HG03469 (cell line): ENCODE measurements around the gene CBFA2T3.

Experiments used
- ATAC-seq: cut with Tn5 transposase; IDR thresholded peaks from one replicate; pipeline ENCODE4 v1.9.1; 2021; ENCODE audit warnings: mild to moderate bottlenecking, moderate library complexity, moderate number of reproducible peaks; ENCODE audit not compliant: unreplicated experiment

The CBFA2T3 gene

DNA sequence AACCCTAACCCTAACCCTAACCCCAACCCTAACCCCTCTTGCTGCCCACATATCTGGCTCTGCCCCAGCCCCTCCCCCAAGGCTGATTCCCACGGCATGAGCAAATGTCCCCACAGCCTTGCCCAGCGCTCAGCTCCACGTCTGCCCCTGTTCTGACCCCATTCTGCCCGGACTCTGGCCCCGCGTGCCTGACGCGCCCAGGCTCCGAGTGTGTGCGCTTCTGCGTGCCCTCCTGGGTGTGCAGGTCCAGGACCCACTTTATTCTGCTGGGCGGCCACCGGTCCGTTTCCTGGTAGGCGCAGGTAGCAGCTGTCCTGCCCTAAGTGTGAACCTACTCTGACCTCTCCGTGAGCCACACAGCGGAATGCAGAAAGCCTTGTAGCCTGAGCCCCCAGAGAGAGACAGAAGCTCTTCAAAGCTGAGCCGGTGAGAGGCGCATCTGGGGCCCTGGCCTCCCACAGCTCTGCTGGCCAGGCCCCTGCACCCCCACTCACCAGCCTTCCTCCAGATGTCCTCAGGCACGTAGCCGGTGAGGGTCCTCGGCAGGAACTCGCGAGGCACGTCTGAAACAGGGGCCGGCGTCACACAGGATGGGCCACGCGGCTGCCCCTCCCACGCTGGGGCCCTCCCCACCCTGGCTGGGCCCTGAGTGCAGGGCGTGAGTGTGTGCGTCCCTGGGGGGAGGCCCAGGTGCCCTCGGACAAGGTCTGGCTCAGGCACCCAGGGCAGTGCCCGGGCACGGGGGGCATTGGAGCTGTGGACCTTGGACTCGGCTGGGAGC, 96.6 kb downstream of the CBFA2T3 start:
- ATAC-seq: no peak

DNA sequence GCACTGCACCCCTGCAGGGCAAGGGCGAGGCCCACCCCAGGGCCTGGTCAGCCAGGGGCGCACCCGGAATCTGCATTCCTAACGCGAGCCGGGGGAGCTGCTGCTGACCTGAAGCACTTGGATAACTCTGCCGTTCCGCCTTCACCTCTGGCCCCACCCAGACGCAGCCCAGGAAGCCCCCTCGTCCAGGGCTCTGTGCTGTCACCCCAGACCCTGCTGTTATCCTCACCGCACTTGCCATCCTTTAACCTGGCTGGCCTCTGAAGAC, 97.3 kb downstream of the CBFA2T3 start:
- no peak for ATAC-seq

DNA sequence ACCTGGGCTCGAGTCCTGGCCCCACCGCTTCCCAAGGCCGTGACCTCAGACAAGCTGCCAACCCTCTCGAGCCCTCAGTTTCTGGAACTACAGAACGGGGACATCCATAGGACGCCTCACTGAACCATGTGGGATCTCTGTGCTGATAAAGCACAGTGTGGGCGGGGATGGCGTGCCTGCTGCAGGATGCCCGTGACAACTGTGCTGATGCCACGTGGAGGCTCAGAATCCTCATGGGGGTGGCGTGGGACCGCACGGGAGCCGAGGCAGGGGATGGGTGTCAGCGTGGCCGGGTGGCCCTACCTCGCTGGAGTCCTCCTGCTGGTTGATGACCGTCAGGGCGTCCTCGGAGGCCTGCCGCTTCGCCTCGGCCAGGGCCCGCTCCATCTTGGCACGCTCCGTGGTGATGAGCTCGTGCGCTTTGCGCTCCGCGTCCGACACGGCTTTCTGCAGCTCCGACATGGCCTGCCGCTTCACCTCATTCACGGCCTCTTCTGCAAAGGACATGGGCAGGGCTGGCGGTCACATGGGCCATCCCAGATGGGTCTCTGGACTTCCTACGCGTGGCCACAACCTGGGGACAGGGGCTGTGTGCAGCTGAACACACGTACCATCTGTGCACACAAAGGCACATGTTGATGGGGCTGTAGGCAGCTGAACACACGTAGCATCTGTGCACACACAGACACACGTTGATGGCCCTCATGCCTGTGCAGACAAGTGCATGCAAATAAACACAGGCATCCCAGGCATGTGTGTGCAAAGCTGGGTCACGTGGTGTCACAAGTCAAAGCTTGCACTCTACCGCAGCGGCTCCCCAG, 97.8 kb downstream of the CBFA2T3 start:
- no peak for ATAC-seq

DNA sequence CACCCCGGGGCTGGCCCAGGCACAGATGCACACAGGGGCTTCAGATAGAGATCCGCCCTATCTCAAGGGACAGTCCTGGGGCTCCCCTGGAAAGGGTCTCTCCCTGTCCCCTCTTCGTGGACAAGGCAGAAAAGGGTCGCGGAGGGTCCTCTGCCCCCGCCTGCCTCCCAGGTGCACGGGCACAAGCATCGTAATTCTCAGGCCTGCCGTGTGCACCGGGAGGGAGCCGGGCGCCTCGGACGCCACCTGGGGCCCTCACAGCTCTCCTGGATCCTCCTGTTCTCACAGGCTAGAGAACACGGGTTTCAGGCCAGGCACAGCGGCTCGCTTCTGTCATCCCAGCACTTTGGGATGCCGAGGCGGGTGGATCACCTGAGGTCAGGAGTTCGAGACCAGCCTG, 98.7 kb downstream of the CBFA2T3 start:
- ATAC-seq: no peak

DNA sequence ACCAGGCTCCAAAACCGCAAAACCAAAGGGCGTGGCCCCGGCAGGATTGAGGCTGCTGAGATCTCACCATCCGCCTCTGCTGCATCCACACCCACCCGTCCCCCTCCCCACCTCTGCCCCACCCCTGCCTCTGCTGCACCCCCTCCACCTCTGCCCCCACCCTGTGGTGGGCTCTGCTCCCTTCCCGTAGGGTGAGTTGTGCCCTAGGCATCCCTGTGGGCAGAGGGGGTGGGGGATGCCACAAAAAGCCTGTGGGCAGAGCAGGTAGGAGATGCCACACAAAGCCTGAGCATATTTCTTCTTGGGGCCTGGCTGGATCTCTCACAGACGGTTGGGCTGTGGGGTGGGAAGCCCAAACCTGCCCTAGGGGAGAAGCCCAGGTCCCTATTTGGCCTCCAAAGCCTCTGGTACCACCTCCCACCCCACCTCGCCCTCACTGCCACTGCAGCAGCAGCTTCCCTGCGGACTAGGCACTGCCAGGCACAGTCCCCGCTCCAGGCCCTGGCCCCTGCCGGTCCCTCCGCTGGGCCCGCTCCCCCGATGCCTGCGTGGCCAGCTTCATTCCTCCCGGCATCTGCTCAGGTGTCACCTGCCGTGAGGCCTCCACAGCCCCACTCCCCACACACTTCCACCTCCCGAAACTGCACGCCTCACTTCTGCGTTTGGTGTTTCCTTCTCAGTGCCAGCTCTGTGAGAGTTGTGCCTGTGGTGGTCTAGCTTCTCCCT, 99.3 kb downstream of the CBFA2T3 start:
- ATAC-seq: no peak

DNA sequence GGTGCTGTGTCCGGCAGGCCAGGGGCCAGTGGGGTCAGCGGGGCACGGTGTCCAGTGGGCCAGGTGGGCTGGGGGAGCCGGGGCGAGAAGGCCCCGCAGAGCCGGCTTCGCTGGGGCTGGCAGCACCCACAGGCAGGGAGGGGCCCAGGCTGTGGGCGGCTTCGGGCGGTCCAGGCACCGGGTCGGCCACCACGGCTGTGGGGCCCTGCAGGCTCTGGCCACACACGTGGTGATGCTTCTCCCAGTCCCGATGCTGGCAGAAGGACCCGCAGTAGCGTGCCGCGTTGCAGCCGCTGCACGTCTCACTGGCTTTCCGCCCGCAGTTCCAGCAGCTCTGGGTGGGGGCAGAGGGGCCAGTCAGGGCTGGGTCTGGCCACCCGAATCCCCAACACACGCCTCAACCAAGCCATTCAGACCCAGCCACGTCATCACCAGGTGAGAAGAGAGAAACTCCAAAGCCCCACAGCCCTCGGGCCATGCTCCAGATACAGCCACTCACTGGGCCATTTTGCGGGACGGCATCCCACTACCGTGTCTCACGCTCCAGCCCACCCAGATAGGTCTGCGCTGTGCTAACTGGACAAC, 100.0 kb downstream of the CBFA2T3 start:
- no peak for ATAC-seq

DNA sequence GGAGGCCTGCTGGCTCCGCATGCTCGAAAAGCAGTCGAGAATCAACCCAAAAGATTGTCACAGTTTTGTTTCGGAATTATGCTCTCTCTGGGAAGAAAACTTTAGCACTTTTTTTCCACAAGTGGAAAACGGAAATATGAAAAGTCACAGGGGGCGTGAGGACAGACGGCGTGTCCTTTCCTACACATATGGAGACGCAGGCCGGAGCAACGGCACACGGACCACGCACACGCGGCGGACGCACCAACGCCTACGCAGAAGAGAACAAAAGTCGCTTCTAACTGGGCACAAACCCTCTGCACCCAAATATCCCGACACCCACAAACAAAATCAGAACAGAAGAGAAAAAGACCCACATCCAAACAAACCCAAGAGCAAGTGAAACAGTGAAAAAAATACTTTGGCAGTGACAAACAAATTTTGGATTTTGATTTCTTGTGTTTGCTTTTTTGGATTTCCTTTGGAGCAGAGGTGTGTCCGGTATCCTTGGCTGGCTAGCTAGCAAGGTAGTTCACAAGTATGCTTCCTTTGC, 101.2 kb downstream of the CBFA2T3 start:
- no peak for ATAC-seq

DNA sequence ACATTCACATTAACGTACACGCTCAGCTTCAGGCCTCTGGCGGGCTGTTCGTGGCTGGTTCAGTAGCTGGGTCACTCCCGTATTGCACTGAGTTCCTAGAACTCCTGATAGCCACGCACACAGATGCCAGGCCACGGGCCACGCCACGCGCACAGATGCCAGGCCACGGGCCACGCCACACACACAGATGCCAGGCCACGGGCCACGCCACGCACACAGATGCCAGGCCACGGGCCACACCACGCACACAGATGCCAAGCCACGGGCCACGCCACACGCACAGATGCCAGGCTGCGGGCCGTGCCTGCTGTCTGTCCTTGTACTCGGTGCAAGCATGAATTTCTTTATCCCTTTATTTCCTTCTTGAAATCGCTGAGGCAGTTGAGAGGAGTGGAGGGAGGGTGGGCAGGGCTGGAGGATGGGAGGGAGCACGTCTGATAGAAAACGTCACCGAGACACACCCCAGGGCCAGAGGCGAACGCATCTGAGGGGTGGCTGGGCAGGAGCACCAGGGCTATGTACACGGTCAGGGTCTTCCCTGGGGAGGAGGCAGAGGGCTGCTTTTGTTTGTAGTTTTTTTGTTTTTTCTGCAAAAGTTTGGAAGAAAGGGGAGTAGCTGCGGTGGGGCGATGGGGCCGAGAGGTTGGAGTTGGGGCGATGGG, 101.9 kb downstream of the CBFA2T3 start:
- ATAC-seq: no peak

DNA sequence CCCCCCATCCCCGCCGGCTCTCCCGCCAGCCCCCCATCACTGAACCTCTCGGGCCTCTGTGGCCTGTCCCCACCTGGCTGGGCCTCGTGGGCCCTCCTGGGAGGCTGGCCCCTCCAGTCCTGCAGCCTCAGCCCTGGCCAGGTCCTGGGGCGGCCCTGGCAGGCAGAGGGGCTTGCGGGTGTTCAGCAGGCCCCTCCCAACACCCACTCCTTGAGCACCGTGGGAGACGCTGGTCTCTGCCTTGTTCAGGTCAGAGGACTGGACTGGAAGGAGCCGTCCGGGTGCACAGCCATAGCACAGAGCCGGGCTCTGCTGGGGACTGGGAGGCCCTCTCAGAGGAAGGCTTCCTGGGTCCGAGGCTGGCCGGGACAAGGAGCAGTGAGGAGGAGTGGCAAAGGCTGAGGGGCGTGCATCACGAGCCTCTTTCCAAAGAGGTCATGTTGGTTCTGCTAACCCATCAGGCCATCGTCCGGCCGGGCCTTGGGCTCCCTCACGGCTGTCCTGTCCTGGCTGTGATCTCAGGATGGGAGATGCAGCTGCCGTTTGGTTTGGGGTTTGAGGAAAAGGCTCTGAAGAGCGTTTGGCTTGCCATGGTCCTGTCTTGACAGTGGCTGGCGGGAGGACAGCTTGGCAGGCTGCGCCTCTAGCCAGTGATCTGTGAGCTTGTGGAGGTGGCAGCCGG, 104.2 kb downstream of the CBFA2T3 start:
- ATAC-seq: no peak

DNA sequence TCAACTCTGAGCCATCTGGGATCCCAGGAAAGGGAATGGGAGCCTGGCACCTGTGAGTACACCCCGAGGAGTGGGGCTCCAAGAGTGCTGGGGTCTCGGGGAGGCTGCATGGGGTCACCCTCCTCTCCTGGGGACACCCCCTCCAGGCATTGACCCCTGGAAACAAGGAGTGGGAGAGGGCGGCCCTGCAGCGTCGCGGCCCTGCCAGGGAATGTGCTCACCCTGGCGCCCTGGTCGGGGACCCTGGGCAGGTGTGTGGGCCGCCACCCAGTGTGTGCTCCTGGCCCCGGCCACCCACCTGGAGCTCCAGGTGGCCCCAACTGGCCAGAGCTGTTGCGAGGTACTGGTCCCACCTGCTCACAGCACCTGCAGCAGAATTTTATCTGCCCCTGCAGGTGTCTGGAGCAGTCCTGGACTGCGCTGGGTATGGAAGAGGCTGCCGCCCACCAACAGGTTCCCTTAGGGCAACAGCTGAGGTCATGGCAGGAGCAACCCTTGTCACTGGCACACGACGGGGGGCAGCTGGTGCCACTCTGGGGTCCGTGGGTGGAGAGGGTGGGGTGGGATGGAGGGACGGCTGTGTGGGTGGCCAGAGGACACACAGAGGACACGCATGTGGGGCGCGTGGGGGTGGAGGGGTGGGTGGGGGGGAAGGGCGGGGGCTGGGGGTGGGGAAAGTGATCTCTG, 105.1 kb downstream of the CBFA2T3 start:
- no peak for ATAC-seq

DNA sequence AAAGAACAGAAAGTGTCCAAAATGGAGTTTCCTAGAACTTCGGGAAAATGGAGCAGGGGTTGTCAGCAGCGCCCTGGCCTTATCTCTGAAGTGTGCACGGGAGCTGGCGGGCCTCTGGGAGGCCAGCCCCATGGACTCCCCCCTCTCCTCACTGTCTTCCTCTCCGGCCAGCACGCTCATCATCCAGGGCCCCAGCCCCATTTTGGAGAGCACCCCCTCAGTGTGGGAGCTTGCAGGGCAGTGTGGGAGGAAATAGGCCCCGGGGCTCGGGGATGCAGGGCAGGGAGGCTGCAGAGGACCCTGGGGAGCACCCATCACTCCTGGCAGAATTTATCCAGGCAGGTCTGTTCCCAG, 105.7 kb downstream of the CBFA2T3 start:
- ATAC-seq: no peak

DNA sequence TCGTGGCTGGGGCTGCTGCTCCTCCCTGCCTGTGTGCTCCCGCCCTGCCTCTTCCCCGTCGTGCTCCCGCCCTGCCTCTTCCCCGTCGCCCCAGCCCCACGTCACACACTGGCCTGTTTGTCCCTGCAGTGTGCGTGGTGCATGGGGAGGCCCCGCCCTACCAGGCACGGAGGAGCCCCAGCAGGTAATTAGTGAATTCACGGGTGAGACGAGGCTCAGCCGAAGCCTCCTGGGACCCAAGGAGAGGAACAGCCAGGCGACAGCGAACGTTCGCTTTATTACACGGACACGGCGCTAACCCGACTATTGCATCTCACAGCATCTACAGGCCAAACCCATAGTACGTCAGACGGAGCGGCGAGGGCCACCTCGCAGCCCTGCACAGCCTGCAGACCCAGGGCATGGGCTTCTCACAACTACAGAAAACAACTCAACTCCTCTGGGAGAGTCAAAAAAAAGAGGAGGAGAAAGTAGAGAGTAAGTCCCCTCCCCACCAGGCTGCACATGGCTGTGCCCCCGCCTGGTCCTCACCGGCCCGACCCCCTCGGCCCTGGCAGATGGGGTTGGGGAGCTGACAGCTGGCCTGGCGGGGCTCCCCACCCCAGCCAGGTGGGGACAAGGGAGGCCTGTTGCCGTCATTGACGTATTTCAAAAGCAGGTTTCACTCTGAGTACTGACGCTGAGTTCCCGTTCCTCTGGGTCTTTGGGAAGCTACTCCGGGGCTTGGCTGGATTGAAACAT, 106.2 kb downstream of the CBFA2T3 start:
- ATAC-seq: no peak

DNA sequence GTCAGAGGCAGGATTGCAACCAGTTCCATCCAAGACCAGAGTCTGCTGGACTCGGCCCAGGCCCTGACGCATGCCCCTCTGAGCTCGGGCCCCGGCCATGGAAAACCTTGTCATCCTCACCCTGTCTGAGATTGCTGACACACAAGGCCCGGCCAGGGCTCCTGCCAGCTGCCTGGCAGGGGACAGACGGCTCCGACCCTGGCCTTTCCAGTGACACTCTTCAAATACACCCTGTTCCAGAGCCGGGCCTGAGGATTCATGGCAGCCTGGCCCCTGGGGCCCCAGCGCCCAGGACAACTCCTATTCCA, 107.4 kb downstream of the CBFA2T3 start:
- no peak for ATAC-seq

DNA sequence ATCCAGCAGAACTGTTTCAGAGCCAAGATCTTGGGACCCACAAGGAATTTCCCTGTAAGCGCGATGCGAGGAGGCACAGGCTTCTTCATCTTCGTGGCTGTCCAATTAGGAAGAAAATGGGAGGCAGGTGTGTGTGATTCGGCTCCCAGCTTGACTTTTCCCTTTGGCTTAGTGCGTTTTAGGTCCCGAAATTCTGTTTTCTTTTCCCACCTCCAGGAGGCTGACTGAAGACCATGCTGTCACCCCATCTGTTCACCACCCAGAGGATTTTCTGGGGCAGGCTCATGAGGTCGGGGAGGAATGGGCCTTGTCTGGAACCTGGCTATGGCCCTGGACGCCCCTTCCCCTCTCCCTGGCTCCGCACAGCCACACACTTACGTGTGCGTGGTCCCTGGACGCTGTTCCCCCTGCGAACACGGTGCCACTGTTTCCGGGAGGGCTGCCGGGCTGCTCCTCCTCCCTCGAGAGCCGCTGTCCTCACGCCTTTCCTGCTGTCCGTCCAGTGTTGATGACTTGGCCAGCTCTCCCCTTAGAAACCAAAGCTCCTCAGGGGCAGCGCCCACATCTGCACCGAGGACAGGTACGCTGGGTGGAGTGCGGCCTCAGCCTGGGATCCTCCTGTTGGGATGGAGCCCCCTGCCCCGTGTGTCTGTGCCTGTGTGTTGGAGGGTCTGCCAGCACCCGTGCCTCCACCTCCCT, 107.9 kb downstream of the CBFA2T3 start:
- no peak for ATAC-seq

DNA sequence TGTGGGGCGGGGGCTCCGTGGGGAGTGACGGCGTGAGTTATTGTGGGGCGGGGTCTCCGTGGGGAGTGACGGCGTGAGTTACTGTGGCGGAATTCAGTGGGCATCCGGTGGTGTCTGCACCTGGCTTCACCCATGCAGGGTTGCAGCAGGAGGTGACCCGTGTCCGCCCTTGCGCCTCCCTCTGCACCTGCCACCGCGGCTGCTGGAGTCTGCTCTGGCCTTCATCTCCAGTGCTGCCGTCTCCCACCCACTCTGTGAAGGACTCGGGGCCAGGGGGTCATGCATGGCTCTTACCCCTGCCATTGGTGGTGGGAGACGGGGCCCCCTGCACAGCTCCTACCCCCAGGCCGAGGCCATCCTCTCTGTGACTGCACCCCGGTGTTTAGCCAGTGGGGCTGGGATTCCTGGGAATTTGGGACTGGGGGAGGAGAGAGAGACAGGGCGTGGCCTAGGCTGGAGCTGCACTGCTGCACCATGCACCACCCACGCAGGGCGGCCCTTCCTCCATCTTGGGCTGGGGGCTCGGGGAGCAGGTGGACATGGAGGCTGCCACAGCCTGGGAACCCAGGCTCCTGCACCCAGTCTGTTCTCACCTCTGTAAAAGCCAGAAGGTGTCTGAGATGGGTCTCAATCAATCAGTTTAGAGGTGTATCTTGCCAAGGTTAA, 109.3 kb downstream of the CBFA2T3 start:
- no peak for ATAC-seq

DNA sequence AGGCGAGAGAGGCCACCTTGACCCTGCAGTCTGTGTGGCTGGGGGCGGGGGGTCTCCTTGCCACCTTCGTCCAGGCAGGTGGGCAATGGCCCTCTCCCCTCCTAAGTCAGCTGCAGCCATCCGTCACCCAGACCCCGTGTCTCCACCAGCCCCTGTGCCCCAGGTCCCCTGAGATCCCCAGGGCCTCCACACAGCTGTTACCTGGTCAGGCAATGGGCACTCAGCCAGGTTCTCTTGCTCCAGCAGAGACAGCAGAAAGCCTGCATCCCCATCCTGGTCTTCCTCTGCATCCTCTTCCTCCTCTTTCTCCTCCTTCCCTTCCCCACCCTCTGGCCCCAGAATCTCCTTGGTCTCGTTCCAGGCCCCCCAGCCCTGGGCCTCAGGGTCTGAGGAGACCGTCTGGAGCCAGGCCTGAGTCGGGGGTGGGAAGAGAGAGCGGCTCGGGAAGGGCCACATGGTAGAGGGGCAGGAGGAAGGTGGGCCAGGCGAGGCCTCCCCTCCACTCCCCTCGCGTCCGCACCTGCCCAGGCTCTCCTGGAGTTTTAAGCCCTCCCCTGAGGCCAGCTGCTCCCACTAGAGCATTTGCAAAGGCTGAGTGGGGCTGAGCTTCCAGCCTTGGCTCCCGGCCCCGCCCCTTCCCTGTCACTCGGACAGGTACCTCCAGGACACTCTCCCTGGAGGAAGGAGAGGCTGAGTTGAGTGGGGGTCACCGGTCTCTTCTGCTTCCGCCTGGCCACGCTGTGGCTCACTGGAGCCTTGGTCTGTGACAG, 110.7 kb downstream of the CBFA2T3 start, which contains the start of gene PABPN1L:
Gene PABPN1L, minus strand, starts transcription at position 510 of the 770 bp plus-strand sequence. Its CDS starts 54 bp downstream, at position 456.
- ATAC-seq: no peak

DNA sequence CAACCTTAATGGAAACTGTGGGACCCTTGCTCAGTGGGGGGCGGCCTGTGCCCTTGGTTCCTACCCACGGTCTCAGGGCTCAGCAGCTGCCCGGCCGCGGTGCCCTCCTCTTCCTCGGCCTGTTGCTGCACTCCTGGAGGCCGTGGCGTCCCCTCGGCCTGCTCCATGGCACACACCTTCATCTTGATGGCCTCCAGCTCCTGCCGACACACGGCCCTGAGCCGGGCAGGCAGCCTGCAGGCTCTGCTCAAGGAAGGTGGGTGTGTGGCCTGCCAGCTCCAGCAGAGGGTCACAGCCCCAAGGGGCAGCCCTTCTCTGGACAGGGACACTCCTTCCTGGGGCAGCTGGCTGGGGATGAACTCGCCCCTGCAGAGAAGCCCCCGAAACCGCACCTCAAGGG, 111.3 kb downstream of the CBFA2T3 start:
- no peak for ATAC-seq
